Activated CD8-positive, alpha-beta memory T cell treated with anti-CD3 and anti-CD28 coated beads, Interleukin-2, amount 50 U/mL, for 48 hours (primary cell): ENCODE data around the gene CHRNA4.

Experiments used
- DNase-seq: peaks from one replicate; pipeline ENCODE4 v3.0.0-alpha.2; 2020

Gene CHRNA4

DNA sequence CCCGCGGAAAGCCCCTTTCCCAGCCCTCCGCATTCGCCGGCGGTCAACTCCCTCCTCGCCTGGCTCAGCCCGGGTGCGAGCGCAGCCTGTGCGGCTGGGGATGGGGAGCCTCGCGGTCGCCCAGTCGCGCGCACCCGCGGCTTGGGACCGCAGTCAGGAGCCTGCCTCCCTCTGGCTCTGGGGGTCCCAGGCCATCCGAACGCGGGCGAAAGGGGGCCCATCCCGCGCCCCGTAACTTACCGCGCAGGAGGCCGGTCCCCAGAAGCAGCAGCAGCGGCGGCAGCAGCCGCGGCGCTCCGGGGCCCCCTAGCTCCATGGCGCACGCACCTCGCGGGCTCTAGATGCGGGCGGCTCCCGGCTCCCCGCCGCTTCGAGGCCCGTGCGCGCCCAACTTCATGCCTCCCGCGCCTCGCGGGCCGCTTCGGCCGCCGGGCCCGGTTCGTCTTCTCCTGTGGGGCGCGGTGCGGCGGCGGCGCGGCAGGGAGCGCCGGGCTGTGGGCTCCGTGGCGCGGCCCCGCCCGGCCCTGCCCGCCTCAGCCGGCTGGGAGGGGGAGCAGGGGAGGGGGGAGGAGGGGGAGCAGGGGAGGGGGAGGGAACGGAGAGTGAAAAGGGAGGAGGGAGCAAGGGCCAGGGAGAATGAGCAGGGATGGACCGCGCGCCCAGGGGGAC is at the start of gene CHRNA4:
CHRNA4 (minus strand) TSS at position 500 of the 669 bp plus-strand sequence; CDS start at position 316, 184 bp downstream.
- DNase-seq, result no peak

DNA sequence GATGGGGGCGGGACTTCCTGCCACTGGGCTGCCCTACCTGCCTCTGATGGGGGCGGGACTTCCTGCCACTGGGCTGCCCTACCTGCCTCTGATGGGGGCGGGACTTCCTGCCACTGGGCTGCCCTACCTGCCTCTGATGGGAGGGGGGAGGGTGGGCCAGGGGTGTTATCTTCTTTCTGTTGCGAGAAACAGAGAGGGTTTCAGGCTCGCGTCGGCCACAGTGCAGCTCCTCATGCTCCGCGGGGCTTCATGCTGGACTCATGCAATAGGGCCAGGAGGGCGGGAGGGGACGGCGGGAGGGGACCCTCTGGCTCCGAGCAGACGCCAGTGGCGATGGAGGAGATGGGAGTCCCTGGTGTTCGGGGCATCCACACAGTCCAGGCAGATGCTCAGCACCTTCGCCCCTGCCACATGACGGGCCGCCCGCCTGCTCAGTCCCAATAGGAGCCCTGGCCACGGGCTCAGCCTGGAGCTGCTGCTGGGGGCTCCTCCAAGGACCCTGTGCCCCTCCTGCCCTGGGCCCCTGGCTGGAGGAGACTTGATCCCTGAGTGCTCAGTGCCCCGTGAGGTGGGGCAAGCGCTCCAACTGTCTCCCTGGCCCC is 48.8 kb upstream of the CHRNA4 start:
- no peak for DNase-seq

DNA sequence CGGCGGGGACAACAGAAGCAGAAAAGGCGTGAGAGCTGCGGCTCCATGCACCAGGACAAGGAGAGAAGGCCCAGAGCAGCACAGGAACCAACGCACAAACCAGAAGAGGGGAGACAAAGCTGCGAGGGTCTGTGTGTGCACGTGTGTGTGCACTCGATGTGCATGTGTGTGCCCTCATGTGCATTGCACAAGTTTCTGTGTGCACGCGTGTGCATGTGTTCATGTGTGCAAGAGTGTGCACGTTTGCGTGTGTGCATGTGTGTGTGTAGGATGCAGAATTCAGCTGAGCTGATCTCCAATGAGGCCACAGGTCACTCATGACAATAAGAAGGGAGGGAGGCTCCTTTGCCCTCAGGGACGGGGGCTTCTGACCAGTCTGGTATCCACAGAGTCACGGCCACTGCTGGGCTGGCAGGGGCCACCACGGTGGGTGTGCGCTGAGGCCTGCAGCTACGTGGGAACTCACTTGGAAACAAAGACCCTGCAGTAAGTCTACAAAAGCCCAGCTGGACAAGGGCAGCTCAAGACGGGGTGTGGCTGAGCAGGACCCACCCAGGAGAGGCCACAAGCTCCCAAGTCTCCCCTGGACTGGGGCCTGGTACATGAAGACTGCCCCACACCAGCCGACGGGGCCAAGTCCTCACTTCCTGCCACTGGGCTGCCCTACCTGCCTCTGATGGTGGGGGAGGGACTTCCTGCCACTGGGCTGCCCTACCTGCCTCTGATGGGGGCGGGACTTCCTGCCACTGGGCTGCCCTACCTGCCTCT is 48.1 kb upstream of the CHRNA4 start:
- no peak for DNase-seq

DNA sequence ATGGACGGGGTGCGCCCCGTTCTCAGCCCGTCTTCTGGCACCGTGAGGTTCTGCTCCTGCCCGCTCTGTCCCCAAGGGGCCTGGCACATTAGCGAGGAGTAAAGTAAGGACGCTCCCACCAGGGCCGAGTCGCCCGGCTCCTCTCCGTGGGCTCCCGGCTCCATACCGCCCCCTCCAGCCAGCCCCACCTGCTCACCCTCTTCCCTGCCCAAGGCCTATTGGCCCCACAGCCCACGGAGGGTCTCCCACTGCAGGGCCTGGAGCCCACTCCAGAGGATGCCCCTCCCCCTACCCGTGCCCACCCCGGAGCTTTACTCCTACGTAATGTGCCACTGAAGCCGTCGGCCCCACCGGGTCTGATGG is 47.5 kb upstream of the CHRNA4 start:
- DNase-seq, result no peak

DNA sequence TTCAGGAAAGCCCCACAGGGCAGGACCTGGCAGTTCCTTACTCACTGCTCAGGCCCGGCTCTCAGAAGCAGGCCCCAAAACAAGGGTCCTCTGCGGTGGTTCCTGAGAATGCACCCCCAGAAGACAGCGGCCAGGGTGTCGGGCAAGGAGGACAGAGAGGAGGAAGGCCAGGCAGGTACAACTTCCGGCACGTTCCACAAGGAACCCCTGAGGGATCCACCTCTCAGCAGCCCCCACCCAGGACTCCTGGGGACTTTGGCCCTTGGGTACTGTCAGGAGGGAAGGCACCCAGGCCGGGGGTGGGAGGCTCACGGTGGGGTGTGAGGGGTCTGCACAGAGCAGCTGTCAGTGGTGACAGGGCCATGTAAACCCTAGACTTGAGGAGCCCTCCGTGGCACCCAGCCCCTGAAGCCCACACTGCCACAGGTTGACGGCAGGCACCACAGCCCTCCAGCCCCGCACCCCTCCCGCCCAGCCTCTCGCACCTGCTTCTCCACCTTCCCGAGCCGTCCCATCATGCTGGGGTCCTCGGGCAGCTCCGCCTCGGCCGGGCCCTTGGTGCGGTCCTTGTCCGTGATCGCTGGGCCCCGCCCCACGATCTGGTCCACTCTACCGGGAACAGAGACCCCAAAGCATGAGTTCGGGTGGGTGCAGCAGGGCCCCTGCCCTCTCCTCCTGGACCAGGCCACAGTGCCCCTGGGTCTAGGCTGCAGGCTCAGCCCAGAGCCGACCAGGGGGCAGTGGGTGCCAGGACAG is 47.0 kb upstream of the CHRNA4 start:
- no peak for DNase-seq

DNA sequence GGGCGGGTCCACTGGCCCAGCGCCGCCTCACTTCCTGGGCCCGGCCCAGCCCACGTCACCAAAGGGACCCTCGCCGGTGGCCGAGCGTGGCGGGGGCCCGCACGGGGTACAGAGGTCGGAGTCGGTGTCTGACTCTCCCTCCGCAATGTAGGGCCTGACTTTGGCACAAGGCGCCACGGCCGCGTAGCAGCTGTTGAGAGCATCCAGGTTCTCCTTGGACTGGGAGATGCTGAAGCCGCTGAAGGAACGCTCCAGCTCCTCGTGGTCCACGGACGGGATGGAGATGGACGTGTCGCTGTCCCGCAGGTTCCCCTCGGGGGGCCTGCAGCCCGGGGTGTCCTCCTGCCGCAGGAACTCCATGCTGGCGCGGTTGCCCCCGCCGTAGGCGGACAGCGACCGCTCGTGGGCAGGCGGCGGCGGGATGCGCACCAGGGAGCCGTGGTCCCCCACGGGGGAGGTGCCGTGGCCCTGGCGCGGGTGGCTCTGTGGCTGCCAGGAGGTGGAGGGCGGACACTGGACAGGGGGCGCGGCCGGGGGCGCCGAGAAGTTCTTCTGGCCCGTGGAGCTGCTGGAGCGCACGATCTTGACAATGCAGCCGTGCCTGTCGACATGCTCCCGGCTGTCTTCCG is 45.6 kb upstream of the CHRNA4 start:
- DNase-seq, result no peak

DNA sequence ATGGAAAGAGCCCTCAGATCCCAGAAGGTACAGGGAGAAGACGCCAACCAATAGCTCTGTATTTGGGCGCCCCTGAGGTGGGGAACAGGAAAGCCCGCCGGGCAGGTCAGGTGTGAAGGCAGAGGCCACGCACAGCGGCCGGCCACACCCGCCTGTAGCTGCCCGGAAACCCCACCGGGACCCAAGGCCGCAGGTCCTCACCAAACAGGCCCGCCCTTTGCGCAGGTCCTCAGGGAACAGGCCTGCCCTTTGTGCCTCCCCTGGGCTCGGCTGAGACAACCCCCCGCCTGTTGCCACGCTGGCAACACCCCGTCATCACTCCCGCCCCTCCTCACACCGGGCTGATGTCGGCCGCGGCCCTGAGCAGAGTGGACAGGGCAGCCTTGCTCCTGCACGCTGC is 44.9 kb upstream of the CHRNA4 start:
- DNase-seq, result no peak

DNA sequence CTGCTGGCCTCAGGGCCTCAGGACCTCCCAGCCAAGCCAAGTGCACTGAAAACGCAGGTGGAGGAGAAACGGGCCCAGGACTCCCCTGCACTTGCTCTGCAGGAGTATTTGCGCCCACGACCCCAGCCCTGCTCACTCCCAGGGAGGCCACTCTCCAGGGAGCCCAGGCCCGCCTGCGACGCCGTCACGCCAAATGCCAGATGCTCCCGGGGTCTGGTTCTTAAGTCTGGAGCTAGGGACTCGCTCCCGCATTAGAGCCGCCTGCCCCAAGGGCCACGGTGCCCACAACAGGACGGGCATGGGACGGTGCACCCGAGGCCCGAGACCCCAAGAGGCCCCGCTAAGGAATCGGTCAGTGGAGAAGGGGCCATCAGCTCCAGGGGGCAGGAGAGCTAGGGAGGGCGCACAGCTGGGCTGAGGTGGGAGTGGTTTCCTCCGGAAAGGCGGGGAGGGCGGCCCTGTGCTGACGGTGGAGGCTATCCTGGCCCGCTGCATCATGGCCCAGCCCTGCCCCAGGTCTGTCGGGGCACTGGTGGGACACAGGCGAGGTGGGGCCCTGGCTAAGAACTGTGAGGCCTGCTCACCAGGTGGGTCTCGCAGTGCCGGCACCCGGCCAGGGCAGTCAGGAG is 44.1 kb upstream of the CHRNA4 start:
- DNase-seq, result no peak

DNA sequence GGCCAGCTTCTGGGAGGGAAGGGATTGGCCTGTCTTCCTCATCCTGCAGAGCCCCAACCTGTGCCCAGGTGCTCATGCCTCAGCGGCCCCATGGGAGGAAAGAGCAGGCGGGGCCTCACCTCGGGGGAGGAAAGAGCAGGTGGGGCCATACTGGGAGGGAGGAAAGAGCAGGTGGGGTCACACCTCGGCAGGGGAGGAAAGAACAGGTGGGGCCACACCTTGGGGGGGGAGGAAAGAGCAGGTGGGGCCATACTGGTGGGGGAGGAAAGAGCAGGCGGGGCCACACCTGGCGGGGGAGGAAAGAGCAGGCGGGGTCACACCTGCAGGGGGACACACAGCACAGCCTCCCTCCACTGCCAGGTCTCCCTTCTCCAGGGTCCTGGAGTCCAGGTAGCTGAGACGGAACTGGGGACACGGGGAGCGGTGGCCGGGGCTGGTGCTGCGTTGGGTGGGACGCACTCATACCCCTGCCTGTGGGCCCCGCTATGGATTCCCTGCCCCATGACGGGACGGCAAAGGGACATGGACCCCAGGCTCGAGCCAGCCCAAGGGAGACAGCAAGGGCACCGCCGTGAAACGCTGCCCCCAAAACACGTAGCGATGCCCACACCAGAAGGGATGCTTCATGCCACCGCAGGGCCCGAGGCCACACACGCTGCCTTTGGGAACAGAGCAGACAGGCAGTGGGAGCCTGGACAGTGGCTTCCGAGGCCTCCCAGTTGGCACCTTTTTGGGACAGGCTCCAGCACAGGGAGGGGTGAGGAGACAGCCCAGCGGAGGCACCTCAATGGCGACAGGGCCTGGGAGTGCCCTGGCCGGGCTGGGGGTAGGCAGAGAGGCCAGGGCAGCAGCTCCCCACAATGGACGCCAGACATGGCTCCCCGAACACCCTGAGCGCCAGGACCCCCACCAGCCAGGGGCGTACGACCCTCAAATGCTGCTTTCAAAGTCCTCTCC is 43.3 kb upstream of the CHRNA4 start:
- DNase-seq, result no peak

DNA sequence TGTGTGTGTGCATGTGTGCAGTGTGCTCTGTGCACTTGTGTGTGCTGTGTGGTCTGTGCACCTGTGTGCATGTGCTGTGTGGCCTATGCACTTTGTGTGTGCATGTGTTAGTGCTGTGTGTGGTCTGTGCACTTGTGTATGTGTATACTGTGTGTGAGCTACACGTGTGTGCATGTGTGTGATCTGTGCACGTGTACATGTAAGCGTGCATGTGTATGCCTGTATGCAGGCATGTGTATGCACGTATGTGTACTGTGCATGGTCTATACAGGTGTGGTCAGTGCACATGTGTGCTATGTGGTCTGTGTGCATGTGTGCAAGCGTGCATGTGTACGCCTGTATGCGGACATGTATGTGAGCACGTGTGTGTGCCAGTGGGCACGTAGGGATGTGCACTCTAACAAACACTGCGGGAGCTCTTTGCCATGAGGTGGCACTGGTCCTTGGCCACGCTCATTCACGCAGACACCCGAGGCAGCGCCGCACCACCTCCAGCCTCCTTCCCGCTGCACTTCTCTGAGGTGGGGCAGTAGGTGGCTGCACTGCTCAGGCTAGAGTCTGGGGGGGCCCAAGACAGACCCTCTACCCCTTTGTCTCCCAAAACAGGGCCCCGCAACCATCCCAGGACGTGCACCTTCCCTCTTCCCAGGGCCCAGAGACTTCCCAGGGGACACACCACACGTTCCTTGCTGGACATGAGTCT is 42.4 kb upstream of the CHRNA4 start:
- no peak for DNase-seq

DNA sequence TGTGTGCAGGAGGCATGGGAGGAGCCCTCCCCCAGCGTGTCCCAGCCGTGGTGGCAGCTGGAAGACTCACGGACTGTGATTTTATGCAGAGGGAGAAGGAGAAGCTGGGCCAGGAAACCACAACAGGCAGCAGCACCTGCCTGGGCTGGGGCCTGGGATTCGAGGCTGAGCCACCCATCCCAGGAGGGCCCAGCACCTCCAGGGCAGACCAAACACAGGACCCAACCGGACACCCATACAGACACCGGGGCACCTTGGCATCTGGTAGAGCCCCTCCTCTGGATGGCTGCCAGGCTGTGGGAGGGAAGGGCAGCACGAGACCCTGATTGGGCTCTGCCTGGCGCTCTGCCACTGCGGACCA is 41.7 kb upstream of the CHRNA4 start:
- no peak for DNase-seq

DNA sequence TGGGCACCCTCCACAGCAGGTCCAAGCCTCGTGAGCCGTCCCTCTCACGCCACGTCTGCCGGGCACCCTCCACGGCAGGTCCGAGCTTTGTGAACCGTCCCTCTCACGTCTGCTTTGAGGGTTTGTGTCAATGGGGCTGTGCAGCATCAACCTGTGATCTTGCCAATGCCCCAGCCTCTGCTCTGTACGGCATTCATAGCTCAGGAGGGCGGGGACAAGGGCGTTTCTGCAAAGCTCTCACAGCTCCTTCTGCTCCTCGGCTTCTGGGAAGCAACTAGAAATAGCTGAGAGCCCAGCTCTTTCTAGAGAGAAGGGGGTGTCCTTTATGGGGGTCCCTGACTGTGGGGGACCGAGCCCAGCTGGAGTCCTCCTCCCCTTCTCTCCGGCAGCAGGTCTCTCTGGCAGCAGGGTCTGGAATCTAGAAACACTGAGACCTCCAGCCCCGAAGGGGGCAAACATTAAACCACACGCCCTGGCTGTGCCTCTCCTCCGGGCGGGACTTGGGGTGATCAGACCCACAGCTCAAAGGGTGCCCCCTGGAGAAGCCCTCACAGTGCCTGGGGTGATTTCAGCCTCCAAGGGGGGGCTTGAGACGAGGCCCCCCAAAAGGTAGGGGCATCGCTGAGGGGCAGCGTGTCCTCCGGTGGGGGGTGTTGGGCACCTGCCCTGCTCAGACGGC is 41.2 kb upstream of the CHRNA4 start:
- no peak for DNase-seq

DNA sequence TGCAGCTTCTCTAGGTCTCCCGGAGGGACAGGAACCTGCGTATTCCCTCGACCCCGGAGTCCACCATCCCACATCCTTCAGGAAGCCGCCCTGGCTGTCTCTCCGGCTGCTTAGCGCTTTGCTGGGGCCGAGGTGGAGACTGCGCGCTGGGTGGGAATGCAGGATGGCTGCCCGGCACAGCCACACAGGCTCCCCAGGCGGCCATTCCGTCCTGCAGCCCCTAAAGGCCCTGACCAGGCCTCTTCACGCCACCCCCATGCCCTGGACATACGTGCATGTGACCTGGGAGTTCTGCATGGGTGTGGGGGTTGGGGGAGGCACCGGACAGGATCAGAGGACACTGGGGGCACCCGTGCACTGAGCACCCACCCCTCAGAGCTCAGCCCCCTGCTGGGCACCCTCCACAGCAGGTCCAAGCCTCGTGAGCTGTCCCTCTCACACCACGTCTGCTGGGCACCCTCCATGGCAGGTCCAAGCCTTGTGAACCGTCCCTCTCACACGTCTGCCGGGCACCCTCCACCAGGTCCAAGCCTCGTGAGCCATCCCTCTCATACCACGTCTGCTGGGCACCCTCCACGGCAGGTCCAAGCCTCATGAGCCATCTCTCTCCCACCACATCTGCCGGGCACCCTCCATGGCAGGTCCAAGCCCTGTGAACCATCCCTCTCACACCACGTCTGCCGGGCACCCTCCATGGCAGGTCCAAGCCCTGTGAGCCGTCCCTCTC is 40.4 kb upstream of the CHRNA4 start:
- DNase-seq, result no peak

DNA sequence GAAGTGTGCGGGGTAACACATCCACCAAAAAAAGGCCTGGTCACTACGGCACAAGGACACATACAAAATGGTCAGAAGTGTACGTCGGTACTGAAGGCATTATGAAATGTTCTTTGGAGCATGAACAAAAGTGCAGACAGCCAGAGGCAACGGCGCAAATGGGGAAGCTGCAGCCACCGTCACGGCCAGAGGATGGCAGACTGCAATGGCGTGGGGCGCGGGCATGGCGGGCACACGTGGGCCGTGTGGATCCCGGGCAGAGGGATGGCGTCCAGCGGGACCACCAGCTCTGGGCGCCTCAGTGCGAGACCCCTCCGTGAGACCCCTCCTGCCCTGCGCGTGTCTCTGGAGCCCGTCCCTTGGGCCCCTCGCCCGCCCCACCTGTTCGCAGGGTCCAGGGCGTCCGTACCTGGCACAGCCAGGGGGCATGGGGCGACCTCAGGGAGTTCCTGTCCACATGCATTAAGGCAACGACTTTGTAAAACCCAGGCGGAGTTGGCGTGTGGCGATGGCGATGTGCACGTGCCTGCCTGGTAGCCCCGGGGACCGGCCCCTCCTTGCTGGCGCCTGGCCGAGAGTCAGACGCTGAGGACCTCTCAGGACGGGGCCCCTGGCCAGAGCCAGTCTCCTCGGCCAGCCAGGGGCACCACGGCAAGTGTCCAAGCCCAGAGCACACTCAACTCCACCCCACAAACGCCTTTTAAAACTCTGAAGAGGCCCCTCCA is 39.5 kb upstream of the CHRNA4 start:
- DNase-seq, result no peak

DNA sequence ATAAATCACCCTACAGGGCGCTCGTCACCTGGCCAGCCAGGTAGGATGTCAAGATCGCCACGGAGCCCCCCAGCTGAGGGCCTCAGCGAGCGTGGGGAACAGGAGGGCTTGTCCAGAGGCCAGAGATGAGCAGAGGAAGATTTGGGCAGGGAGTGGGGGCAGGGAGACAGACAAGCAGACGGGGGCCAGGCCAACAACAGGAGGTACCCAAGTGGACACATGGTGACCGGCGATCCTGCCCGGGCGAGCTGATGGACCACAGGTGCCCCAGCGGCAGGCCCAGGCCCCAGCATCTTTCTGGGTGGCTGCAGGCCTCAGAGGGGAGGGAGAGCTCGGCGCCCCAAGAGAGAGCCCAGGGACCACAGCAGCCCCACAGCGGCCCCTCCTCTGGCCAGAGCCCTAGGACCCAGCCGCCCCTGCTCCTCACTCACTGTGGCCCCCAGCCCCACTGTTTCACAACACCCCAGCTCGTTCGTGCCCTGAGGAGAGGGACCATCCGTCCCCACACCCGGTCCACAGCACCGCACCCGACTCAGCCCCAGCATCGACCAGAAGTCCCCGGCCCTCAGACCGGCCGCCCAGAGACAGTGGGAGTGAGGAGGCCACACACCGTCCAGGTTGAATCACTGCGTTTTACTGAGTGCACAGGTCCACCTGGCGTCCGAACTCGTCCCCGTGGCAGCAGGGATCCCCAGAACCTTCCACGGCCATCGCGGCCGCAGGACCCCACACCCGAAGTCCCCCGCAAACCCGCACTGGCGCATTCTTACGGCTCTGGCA is 38.6 kb upstream of the CHRNA4 start:
- DNase-seq, result no peak

DNA sequence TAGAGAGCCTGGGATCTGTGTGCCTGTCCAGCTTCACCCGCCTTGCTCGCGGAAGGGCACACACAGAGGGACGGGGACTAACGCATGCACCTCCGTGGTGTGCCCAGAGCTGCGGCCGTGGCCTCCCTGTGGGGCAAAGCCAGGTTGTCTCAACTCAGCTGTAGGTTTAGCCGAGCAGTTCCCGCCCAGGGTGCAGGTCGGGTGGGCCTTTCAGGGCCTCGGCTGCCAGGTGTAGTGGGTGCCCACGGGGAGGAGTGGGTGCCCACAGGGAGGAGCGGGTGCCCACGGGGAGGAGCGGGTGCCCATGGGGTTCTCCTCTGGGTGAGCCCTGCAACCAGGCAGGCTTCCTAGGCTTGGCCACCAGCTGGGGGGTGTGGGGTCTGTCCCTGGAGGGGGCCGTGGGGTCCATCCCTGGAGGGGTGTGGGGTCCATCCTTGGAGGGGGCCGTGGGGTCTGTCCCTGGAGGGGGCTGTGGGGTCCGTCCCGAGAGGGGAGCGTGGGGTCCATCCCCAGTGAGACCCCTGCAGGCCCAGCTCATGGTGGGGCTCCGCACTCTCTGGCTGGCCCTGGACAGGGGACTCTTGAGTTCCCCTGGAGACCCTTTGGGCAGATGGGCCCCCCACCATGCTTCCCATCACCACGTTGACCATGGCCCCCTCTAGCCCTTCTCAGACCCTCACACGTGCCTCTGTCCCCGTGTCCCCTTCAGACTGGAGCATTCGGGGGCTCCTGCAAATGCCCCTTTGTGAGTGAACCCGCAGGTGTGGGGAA is 37.8 kb upstream of the CHRNA4 start:
- DNase-seq, result no peak

DNA sequence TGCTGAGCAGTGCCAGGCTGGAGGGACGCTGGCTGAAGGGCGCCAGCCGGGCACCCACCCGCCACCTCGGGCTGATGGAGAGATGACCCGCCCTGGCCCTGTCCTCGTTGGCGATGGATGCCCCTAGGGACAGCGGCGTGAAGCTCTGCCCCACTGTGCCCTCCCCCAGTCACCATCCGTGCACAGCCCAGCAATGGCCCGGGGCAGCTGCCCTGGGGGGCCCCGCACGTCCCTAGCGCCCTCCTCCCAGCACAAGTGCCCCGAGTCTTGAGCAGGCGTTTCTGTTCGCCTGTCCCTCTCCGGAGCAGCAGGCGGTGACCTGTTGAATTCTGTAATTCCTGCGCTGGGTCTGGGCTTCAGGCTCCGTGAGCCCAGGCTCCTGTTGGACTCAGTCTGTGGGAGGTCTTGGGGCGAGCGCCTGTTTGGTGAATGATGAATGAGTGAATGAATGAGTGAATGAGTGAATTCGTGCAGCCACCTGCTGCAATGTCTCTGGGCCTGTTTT is 36.8 kb upstream of the CHRNA4 start:
- DNase-seq, result no peak
